Measurements from ENCODE around the gene TLE5. TPM values are rescaled to one million over a fixed set of nuclear protein-coding genes. Genes with fewer than 3 reads are reported as not detected.

Gene TLE5
- total and polyA plus RNA-seq, 2 of the 4 experiments (the other 2 are of a cell fraction) = 119 to 407 TPM

- BruUV-seq (replicated peaks) = no TSS peak
- Histone ChIP-seq H3K9ac (ENCODE audit: low read depth, low read length) (no peak overlapping the region), H3K36me3 (ENCODE audit: control insufficient read depth, insufficient read depth, low read length) (no peaks in the 10 kb centered on the region), H3K18ac (ENCODE audit: low read depth, low read length) (no peak overlapping the region), H2BK120ac (ENCODE audit: low read depth, low read length) (no peak overlapping the region), H3K14ac (replicated peaks; ENCODE audit: low read depth, low read length) (no peak overlapping the region), H3K9me1 (ENCODE audit: insufficient read depth, low read length) (no peaks in the 10 kb centered on the region), H3K4me2 (ENCODE audit: low read depth, low read length) (no peak overlapping the region), H3K4me3 (ENCODE audit: insufficient read depth, low read depth, low read length) (no peak overlapping the region), H3K4me1 (ENCODE audit: control insufficient read depth, insufficient read depth, low read length) (no peaks in the 10 kb centered on the region), H2AK9ac (replicated peaks; ENCODE audit: low read depth, low read length, poor library complexity) (peak overlapping the region; percentile 45), H4K20me1 (ENCODE audit: insufficient read depth, low read length) (no peaks in the 10 kb centered on the region), H2BK5ac (ENCODE audit: low read depth, low read length, poor library complexity, severe bottlenecking) (no peak overlapping the region), H3K9me3 (ENCODE audit: control insufficient read depth, insufficient read depth, low read length) (no peaks in the 10 kb centered on the region), H3K4ac (ENCODE audit: low read depth, low read length) (no peak overlapping the region), H4K91ac (ENCODE audit: insufficient read depth, low read depth, low read length) (no peak overlapping the region), H2BK20ac (ENCODE audit: low read depth, low read length) (no peak overlapping the region), H4K8ac (ENCODE audit: low read depth in 2 of 2, low read length in 2 of 2) (no peak overlapping the region), H3K27ac (ENCODE audit: insufficient read depth, low read length) (no peak overlapping the region), H2AK5ac (ENCODE audit: low read depth, low read length) (no peak overlapping the region), H3K27me3 (ENCODE audit: control insufficient read depth, insufficient read depth, low read length) (peaks cover 50% of the 10 kb centered on the region), H4K5ac (ENCODE audit: low read depth, low read length) (no peak overlapping the region), H3K23ac (ENCODE audit: low read depth, low read length) (no peak overlapping the region; the same call in 1 of the 2 replicates), H2AFZ (replicated peaks; ENCODE audit: low read length, poor library complexity) (no peak overlapping the region), H2BK15ac (ENCODE audit: low read depth, low read length) (no peak overlapping the region), H3K79me1 (ENCODE audit: low read depth in 1 of 2, low read length in 2 of 2) (no peaks in the 10 kb centered on the region), H3K56ac (ENCODE audit: extremely low read depth, insufficient read depth, low read length) (no peak overlapping the region)
- intact Hi-C loops (cut with micrococcal nuclease) (no loop called here), dilution Hi-C loops (cut with HindIII; ENCODE audit: low sequenced_read_pairs, unreplicated experiment) (no loop called here), in situ Hi-C loops (cut with MboI; ENCODE audit: low sequenced_read_pairs) (no loop called here)
- CTCF ChIA-PET = no interaction called here
- TF ChIP-seq, protein P1, sequence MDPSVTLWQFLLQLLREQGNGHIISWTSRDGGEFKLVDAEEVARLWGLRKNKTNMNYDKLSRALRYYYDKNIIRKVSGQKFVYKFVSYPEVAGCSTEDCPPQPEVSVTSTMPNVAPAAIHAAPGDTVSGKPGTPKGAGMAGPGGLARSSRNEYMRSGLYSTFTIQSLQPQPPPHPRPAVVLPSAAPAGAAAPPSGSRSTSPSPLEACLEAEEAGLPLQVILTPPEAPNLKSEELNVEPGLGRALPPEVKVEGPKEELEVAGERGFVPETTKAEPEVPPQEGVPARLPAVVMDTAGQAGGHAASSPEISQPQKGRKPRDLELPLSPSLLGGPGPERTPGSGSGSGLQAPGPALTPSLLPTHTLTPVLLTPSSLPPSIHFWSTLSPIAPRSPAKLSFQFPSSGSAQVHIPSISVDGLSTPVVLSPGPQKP (IDR thresholded peaks at IDR 0.05; ENCODE audit: borderline replicate concordance, low read depth, low read length) = no peak
- no peak for TF ChIP-seq MAZ (IDR thresholded peaks at IDR 0.05; ENCODE audit: borderline replicate concordance, low read depth, low read length)
- DNase-seq (no peak), ATAC-seq (ENCODE audit: low read depth) (no peak)
- WGBS, 2 experiments (ENCODE audit: extremely low coverage in 2 of 2, insufficient read length in 1 of 2) = 25% methylated on average over 9 of the region's 30 CpGs; no CpG with 5 or more reads in 1 of the 2 experiments
- POLR2A ChIA-PET (ENCODE audit: unreplicated experiment) = interaction anchor here (0.6 kb wide), 1 partner anchor 865 kb away, joined by 19 read pairs; no protein-coding TSS in a partner anchor
Observed at GRCh38 chr19:3024870-3025548, 37.3 kb downstream of the TLE5 start.

All from IMR-90 (cell line).